GM18873 (cell line): ENCODE data around the gene GTF3C2.
"Not testable (repeated sequence)": the region's sequence is repeated elsewhere in the genome, so short reads cannot be mapped to it uniquely, and the experiment has no call there.

Experiments
- ATAC-seq: cut with Tn5 transposase; IDR thresholded peaks from one replicate; pipeline ENCODE4 v1.9.1; 2021; ENCODE audit warnings: mild to moderate bottlenecking, moderate library complexity, moderate number of reproducible peaks; ENCODE audit not compliant: unreplicated experiment, low FRiP score

GTF3C2 gene

DNA sequence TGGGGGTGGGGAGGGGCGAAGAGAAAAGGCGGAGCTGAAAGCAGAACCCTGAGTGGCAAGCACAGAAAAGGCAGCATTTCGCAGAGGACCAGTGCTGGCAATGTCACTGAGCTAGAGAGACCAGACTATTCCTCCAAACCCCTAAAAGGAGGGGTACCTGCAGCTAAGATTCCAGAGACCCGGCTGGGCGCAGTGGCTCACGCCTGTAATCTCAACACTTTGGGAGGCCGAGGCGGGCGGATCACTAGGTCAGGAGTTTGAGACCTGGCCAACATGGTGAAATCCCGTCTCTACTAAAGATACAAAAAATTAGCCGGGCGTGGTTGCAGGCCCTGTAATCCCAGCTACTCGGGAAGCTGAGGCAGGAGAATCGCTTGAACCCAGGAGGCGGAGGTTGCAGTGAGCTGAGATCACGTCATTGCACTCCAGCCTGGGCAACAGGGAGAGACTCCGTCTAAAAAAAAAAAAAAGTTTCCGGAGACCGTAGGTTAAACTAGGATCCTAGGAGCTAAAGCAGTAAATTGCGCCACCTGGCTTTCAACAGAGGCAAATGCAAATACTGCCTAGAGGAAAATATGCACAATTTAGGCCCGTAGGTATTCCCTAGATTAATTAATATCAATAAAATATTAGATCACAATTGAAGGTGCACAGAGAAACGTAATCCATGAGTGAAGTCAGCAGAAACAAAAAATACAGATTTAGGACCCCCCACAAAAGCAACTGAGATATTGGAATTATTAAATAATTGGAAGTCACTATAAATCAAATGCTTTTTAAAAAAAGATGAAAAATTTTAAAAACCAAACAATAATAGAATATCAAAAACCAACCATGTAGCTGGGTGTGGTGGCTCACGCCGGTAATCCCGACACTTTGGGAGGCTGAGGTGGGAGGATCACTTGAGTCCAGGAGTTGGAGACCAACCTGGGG lies 53.2 kb downstream of the GTF3C2 start:
- no peak for ATAC-seq

DNA sequence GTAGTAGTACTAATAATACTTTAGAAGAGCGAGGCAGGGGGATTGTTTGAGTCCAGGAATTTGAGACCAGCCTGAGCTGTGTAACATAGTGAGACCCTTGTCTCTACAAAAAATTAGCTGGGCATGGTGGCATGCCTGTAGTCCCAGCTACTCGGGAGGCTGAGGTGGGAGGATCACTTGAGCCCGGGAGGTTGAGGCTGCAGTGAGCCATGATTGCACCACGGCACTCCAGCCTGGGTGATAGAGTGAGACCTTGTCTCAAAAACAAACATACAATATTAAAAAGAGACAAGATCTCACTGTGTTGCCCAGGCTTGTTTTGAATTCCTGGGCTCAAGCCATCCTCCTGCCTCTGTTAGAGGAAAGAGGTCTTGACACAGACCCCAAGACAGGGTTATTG lies 56.0 kb downstream of the GTF3C2 start:
- not testable (repeated sequence) for ATAC-seq

DNA sequence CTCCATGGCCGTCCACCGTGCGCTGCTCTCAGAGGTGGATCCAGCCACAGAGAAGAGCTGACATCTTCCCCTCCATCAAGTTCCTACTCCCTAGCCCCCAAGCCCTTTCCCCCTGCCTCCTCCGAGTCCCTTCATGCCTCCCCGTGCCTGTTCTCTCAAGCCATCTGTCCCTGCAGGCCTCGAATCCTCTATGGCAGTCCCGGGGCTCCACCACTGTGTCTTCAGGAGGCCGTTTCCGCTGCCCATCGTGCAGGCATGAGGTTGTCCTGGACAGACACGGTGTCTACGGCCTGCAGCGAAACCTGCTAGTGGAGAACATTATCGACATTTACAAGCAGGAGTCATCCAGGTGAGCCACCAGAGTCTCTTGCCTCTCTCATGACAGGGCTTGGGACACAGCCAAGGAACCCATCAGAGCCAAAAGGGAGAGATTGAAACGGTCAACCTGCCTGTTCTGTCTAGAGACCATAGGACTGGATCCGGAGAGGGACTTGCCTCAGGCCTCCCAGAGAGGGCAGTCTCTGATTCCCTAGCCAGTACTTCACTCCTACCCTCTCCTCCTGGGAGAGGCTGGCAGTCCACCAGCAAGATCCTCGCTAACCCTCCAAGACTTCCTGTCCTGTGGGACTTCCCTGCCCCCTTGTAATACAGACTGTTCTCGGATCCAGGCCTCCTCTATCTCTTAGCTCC lies 58.0 kb downstream of the GTF3C2 start:
- no peak for ATAC-seq

DNA sequence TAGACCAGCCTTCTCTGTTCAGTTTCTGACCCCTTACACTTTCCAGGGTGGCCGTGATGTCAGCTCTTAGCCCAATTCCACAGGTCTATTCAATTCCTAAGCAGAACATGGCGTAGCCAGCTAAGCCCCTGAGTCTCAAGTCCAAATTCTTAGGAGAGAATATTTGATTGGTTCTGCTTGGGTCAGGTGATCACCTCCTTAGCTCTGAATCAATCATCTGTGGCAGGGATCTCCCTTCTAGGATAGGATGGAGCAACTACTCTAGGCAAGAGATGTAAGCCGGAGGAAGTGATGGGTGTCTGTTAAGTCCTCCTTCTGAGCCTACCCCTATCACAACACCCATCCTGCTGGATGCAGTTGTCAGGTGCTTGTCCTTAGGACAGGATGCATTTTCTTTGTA lies 59.4 kb downstream of the GTF3C2 start:
- ATAC-seq: no peak

DNA sequence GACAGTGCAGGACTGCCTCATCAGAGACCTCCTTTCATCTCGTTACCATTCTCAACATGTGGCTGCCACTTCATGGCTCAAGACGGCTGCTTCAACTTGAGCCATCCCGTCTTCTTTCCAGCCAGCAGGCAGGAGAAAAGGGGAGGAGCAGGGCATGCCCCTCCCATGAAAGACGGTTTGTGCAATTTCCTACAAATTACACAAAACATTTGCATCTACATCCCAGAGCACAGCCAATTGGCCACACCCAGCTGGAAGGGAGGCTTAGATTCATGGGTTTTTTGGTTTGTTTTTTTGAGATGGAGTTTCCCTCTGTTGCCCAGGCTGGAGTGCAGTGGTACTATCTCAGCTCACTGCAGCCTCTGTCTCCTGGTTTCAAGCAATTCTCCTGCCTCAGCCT lies 60.1 kb downstream of the GTF3C2 start:
- ATAC-seq: no peak

DNA sequence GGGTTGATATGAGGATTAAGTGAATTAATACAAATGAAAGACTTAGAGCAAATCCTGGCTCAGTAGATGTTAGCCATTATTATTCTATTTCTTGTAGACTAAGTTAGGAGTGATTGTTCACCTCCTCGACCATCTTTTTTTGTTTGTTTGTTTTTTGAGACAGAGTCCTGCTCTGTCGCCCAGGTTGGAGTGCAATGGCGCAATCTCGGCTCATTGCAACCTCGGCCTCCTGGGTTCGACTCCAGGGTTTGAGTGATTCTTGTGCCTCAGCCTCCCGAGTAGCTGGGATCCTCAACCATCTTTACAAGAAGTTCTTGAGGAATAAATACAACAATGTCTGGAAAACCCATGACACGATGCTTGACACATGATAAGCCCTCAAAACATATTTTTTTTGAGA lies 61.6 kb downstream of the GTF3C2 start:
- no peak for ATAC-seq

DNA sequence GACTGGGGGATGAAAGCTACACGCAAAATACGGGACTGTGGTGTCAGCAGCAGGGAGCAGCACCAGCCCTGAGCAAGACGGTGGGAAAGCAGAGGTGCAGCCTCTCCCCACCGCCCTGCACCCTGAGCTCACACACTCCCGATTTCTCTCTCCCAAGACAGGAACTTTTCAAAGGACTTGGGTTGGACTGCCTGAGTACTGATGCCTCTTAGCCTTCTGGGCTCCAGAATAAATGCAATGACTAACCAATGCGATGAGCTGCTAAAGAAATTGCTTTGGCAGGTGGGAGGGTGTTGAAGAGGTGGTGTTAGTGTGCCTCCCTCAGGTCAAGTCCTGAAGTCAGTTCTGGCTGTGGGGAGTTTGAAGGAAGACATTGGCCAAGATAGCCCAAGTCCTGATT lies 64.7 kb downstream of the GTF3C2 start:
- no peak for ATAC-seq

DNA sequence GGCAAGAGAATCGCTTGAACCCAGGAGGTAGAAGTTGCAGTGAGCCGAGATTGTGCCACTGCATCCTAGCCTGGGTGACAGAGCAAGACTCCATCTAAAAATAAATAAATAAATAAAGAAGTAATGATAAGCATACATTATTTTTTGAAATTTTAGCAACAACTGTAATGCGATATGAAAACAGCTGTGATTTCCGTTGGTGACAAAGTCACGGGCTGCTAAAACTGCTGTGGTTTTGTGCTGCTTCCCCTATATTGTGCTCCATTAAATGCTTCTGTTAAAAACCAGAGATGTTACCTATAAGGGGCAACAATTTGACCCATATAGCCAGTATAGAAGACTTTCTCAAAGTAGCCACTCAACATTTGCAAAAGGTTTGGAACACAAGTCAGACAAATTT lies 66.0 kb downstream of the GTF3C2 start:
- no peak for ATAC-seq

DNA sequence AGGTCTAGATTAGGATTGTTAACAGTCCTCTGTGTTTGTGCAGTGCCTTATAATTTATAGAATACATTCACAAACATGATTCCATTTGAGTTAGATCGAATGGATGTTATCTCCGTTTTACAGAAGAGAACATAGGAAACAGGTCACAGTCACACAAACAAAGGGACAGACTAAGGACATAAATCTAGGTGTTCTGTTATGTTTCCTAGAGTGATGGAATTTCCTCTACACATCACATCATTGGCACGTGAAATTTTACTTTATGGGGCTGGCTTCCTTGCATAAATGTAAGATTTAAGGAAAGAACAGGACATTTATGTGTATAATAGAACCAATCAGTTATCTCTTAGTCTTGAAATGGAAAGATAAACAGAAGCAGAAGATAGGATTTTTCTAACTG lies 68.0 kb downstream of the GTF3C2 start:
- ATAC-seq: no peak

DNA sequence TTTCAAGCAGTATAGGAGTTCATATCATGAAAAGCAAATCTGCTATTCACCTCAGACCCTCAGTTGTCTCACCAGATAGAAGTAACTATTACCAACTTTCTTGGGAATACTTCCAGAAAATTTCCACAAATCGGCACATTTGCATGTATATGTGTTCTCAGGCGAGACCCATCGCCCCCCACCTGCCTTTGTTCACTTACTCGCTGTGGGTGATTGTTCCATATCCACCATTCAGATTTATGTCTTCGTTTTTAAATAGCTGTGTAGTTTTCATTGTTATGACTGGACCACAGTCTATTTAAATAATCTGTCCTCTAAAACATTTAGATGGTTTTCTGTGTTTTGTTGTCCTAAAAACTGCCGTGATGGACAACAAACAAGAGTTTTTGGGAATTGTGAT lies 71.1 kb downstream of the GTF3C2 start:
- no peak for ATAC-seq

DNA sequence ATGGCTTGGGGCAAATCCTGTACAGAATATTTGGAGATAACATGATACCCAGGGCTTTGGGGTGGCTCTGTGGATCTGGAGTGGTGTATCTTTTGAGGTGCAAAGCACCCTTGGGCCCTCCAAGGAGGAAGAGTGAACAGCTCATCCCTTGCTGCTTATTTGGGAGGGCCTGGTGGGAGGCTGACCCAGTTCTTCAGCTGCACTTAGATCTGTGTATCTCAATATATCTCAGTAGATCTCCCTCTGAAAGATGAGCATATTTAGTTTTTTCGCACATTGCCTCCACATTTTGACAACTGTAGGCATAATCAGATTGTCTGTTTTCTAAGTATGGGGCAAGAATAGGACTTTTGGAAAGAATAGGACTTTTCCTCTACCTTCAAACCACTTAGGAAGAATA lies 71.6 kb downstream of the GTF3C2 start:
- ATAC-seq: no peak

DNA sequence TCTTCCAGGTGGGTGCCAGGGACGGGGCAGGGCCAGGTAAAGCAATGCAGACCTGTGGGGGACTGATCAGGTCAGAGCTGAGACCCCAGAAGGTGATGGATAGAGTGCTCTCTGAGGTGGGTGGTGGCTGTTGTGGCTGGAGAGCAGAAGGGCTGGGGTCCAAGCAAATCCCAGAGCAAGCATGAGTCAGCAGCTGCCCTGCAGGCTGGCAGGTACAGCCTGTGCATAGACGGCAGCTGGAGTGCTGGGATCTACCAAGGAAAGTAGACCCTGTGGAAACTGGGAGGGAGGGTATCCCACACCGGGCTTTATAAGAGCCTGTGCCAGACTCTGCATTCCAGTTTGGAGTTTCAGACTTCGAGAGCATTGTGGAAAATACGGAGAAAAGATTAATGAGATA lies 73.7 kb downstream of the GTF3C2 start:
- no peak for ATAC-seq

DNA sequence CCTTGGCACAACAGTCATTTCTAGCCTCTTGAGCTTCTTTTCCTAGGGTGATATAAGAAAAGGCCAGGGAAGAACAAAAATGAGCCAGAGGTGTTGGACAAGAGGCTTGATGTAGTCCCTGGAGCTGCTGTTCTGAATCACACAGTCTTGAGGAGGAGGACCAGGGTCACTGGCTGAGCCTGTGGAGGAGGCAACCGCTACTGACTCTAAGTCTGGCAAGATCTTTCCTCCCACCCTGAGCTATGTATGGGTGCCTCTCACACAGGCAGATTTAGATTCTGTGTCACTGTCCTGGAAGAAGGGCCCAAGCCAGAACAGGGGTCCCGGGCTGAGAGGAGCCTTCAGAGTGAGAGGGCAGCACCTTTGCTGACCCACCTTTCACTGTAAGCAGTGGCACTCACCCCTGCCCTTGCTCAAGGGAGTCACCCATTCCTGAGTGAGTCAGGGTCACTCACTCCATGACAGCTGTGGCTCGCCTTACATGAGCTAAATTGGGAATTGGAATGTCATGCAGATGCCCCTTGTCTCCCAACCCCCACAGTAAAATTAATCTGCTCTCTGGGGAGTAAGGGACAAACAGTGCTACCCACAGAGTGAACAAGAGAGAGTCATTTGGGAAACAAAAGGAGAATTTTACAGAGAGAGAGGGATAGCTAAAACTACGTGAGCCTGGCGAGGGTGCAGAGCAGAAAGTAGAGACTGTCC lies 74.6 kb downstream of the GTF3C2 start, which contains the start of gene TRIM54:
TSS of gene TRIM54 (plus strand) at position 575 of the 705 bp plus-strand sequence. CDS start 303 bp downstream, outside the sequence.
- no peak for ATAC-seq

DNA sequence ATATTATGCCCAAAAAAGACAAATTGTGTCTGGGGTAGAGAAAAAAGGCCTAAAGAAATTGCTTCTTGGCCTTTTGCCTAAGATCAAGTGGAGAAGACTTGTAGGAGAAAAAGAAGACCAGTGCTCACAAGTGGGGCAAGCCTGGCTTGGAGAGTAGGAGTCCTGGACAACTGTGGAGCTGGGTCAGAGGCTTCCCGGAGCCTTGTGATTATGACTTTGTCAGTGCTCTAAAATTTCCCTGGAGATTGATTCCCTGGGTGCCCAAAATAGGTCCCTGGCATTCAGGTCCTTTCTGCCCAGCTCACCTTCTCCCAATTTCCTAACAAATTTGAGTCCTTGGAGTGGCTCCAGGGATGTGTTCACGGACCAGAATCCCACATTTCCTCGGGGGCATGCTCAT lies 75.1 kb downstream of the GTF3C2 start:
- ATAC-seq: no peak

DNA sequence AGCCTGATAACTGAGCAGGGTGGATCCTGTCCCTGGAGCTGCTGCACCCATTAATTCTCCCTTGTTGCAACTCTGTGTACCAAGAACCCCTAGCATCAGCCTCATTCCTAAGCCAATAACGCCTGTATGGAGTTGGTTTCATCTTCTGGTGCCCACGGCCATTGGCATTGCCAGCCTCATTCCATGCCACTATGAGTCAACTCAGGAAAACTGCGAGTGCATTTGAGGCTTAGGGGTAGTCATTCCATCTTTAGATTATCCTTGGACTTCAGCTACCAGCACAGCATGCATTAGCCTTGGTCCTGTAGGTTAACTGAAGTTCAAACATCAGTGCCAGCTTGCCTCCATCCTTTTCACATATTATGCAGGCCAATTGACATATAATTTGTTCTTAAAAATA lies 75.7 kb downstream of the GTF3C2 start:
- no peak for ATAC-seq

DNA sequence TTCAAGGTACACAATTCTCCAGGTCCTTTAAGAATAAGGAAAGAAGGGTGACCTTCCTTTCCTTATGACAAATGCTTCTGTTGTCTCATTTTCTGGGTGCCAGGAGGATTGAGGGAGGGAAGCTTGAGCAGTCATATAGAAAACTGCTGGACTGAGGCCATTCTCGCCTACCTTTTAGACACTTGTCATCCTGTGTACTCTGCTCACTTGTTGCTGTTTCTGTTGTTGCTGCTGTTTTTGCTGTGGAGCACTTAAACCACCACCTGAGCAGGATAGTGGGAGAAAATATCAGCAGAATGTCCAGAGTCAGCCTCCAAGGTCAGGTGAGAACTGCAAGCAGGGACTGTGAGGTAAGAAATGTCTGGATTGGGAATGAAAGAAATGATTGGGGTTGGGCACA lies 78.6 kb downstream of the GTF3C2 start:
- no peak for ATAC-seq
